ENCODE measurements around the gene L1TD1. TPM values are rescaled to one million over a fixed set of nuclear protein-coding genes. Genes with fewer than 3 reads are reported as not detected.

The L1TD1 gene
- total and polyA plus RNA-seq, 2 donors (not counting 1 experiment from before 2014, with no cell fraction given), result 0.17 TPM; not detected in 1

DNA sequence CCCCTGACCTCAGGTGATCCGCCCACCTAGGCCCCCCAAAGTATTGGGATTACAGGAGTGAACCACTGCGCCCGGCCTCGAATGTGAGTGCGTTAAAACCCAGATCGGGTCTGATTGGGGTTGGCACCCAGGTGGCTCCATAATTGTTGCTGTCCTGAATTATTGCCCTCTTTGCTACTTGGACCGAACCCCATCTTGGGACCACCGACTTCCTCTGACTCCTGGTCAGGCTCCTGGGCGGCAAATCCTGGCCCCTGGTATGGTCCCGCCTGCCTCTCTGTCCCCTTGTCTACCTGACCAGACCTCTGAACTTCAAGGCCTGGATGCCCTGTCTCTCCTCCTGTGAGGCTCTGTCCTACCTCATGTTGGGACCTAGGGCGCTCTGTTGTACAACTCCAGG, 32.8 kb downstream of the L1TD1 start:
- Histone ChIP-seq H3K4me1 (ENCODE audit: control insufficient read depth, extremely low read depth, insufficient read depth, low read length) (no peaks in the 10 kb centered on the region), H3K9ac (ENCODE audit: insufficient read depth, low read length) (no peak overlapping the region), H3K79me2 (ENCODE audit: control insufficient read depth, insufficient read depth, low read length) (no peaks in the 10 kb centered on the region), H3K36me3 (ENCODE audit: control insufficient read depth, insufficient read depth, low read length) (no peaks in the 10 kb centered on the region), H3K4me2 (ENCODE audit: extremely low read depth, insufficient read depth, low read length) (no peak overlapping the region), H3K9me3 (ENCODE audit: control insufficient read depth, insufficient read depth, low read depth, low read length) (no peaks in the 10 kb centered on the region), H3K27ac (ENCODE audit: insufficient read depth, low read length) (no peak overlapping the region), H2AFZ (ENCODE audit: low read length) (no peak overlapping the region), H3K4me3 (replicated peaks in 1 of 4; ENCODE audit: control extremely low read depth in 1 of 4, insufficient read depth in 1 of 4, low read depth in 3 of 4, low read length in 4 of 4) (no peak overlapping the region), H4K20me1 (ENCODE audit: control insufficient read depth, extremely low read depth, insufficient read depth, low read length) (no peaks in the 10 kb centered on the region), H3K27me3 (ENCODE audit: control insufficient read depth, insufficient read depth, low read length) (no peaks in the 10 kb centered on the region)
- no peak for DNase-seq (ENCODE audit: low read depth in 2 of 2)
- TF ChIP-seq EZH2 (IDR thresholded peaks at IDR 0.05; ENCODE audit: low read length, missing control alignments), result no peak
- TF ChIP-seq, protein P1, sequence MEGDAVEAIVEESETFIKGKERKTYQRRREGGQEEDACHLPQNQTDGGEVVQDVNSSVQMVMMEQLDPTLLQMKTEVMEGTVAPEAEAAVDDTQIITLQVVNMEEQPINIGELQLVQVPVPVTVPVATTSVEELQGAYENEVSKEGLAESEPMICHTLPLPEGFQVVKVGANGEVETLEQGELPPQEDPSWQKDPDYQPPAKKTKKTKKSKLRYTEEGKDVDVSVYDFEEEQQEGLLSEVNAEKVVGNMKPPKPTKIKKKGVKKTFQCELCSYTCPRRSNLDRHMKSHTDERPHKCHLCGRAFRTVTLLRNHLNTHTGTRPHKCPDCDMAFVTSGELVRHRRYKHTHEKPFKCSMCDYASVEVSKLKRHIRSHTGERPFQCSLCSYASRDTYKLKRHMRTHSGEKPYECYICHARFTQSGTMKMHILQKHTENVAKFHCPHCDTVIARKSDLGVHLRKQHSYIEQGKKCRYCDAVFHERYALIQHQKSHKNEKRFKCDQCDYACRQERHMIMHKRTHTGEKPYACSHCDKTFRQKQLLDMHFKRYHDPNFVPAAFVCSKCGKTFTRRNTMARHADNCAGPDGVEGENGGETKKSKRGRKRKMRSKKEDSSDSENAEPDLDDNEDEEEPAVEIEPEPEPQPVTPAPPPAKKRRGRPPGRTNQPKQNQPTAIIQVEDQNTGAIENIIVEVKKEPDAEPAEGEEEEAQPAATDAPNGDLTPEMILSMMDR (conservative IDR thresholded peaks at IDR 0.05 in 1 of 2, IDR thresholded peaks at IDR 0.05 in 1 of 2; ENCODE audit: low read depth in 1 of 2, low read length in 2 of 2), result no peak

DNA sequence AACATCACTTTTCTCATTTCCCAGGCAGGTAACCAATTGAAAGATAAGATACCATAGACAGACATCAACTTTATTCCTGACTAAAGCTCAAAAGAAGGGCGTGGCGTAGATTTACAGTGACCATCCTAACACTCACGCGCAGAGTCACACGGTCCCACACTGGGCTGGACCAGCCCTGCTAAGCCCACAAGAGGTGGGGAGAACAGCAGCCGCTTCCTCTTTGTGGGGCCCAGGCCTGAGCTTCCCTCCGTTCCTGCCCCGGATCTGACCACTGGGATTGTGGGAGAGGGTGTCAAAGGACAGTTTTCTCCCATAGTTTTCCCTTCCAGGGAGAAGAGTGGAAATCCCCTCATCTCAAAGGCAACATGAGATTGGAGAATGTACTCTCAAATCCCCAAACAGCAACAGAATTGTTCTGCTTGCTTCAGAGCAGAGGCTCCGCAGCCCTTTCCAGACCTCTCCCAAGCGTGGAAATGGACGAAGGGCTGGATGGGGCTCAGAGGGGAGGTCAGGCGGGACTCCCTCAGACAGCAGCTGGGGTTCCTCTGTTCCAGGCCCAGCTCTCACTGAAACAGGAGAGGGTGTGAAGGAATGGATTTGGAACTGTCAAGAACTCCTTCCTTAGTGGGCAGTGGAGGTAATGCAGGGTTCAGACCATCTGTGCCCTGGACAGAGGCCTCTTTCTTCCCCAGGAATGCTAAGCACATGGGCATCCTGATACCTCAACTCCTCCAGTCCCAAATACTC, 33.7 kb downstream of the L1TD1 start:
- no peak overlapping the region for H3K4me2 ChIP-seq (ENCODE audit: extremely low read depth, insufficient read depth, low read length)
- H3K9me3 ChIP-seq (ENCODE audit: control insufficient read depth, insufficient read depth, low read depth, low read length), result no peaks in the 10 kb centered on the region
- H4K20me1 ChIP-seq (ENCODE audit: control insufficient read depth, extremely low read depth, insufficient read depth, low read length), result no peaks in the 10 kb centered on the region
- H3K27me3 ChIP-seq (ENCODE audit: control insufficient read depth, insufficient read depth, low read length), result no peaks in the 10 kb centered on the region
- TF ChIP-seq, protein P1 (conservative IDR thresholded peaks at IDR 0.05 in 1 of 2, IDR thresholded peaks at IDR 0.05 in 1 of 2; ENCODE audit: low read depth in 1 of 2, low read length in 2 of 2), result no peak
- no peak for TF ChIP-seq EZH2 (IDR thresholded peaks at IDR 0.05; ENCODE audit: low read length, missing control alignments)
- H2AFZ ChIP-seq (ENCODE audit: low read length), result no peak overlapping the region
- H3K79me2 ChIP-seq (ENCODE audit: control insufficient read depth, insufficient read depth, low read length), result no peaks in the 10 kb centered on the region
- H3K36me3 ChIP-seq (ENCODE audit: control insufficient read depth, insufficient read depth, low read length), result no peaks in the 10 kb centered on the region
- no peak for DNase-seq (ENCODE audit: low read depth in 2 of 2)
- H3K9ac ChIP-seq (ENCODE audit: insufficient read depth, low read length), result no peak overlapping the region
- no peak overlapping the region for H3K4me3 ChIP-seq (replicated peaks in 1 of 4; ENCODE audit: control extremely low read depth in 1 of 4, insufficient read depth in 1 of 4, low read depth in 3 of 4, low read length in 4 of 4)
- no peaks in the 10 kb centered on the region for H3K4me1 ChIP-seq (ENCODE audit: control insufficient read depth, extremely low read depth, insufficient read depth, low read length)
- H3K27ac ChIP-seq (ENCODE audit: insufficient read depth, low read length), result no peak overlapping the region

DNA sequence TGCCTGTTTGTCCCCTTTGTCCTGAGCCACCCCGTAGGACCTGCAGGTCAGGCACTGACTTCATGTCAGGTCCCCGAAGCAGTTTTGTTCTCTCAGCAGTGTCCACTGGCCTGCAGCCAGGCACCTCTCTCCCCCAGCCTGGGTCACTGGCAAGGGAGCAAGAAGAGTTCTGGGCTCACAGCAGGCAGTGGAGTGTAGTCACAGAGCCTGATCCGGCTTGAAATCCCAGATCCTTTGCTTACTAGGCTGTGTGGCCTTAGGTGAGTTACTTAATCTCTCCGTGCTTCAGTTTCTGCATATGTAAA, 34.2 kb downstream of the L1TD1 start:
- no peak for DNase-seq (ENCODE audit: low read depth in 2 of 2)
- H3K4me2 ChIP-seq (ENCODE audit: extremely low read depth, insufficient read depth, low read length), result no peak overlapping the region
- H3K27me3 ChIP-seq (ENCODE audit: control insufficient read depth, insufficient read depth, low read length), result no peaks in the 10 kb centered on the region
- H4K20me1 ChIP-seq (ENCODE audit: control insufficient read depth, extremely low read depth, insufficient read depth, low read length), result no peaks in the 10 kb centered on the region
- no peak overlapping the region for H3K4me3 ChIP-seq (replicated peaks in 1 of 4; ENCODE audit: control extremely low read depth in 1 of 4, insufficient read depth in 1 of 4, low read depth in 3 of 4, low read length in 4 of 4)
- no peaks in the 10 kb centered on the region for H3K79me2 ChIP-seq (ENCODE audit: control insufficient read depth, insufficient read depth, low read length)
- H3K9me3 ChIP-seq (ENCODE audit: control insufficient read depth, insufficient read depth, low read depth, low read length), result no peaks in the 10 kb centered on the region
- H3K4me1 ChIP-seq (ENCODE audit: control insufficient read depth, extremely low read depth, insufficient read depth, low read length), result no peaks in the 10 kb centered on the region
- TF ChIP-seq EZH2 (IDR thresholded peaks at IDR 0.05; ENCODE audit: low read length, missing control alignments), result no peak
- no peak overlapping the region for H2AFZ ChIP-seq (ENCODE audit: low read length)
- H3K9ac ChIP-seq (ENCODE audit: insufficient read depth, low read length), result no peak overlapping the region
- H3K36me3 ChIP-seq (ENCODE audit: control insufficient read depth, insufficient read depth, low read length), result no peaks in the 10 kb centered on the region
- H3K27ac ChIP-seq (ENCODE audit: insufficient read depth, low read length), result no peak overlapping the region

All from fibroblast of lung (primary cell).